Dermis lymphatic vessel endothelial cell (primary cell): ENCODE data around the gene C4BPA. TPM values are rescaled to one million over a fixed set of nuclear protein-coding genes. Genes with fewer than 3 reads are reported as not detected.

Experiments
- total RNA-seq: library from RNA; depleted of rRNA; stranded (reverse); fragments of >200 nt; gene quantifications from 2 replicates; pipeline ENCODE4 v1.2.1, GENCODE V29; 2014

Gene C4BPA
- not detected in 2 replicates for total RNA-seq

DNA sequence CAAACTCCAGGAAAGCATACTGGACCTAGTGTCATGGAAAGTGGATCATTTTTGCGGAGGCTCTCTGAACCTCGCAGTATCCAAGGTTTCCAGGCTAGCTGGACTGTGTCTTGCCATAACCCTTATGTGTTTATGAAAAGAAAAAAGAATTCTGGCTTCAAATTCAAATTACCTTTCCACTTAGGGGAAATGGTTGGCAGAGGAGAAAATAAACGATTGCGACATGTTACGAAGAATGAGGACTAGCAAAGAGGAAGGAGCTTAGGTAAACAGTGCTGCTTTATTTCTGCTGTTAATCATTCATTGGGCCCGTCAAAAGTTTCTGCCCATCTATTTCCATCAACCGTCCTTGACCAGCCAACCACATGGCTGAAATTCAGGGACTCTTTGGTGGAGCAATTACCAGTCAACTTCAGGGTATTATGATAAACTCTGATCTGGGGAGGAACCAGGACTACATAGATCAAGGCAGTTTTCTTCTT, at the start of gene C4BPA:
Gene C4BPA, plus strand, starts transcription at position 342 of the 482 bp plus-strand sequence. CDS start 8,793 bp downstream, outside the sequence.

DNA sequence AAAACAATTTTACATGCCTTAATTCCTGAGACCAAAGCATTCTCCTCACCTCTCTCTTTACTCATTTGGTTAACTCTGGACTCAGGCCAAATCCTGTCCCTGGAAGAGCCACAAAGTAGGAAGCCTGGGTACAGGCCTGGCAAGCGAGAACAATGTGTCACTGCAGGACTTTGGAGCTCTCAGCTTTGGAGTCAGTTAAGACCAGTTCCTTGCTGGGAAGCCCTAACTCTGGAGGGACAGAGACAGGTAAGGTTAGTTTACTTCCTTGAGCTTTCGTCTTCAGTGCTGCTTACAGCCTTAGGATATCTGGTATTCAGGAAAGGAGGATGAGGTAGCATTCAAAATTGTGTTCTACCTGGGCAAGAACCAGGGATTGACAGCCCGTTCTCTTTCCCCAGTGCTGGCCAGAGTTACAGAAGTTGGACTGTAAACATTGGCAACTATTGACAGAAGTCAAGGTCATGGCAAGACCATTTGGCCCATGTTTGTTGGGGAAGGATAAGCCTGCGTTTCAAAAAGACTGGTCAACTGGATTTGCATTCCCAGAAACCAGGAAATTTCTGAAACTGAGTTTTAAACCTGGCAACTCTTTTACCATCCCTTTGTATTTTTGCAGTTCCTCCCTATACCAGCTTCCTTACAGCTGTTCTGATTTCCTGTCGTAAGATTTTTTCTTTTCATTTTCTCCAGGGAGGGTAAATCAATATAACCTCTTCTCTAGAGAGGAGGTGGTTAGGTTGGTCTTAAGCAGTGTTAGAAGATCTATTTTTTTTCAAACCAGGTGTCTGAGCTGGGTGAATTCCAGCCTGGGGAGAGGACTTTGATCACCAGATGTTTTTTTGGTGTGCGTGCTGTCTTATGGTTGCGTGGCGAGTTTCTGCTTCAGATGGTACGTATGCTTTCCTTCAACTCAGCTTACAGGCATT, 15.1 kb upstream of the C4BPA start, which contains the start of gene C4BPB:
Gene C4BPB, plus strand, starts transcription at position 160 of the 926 bp plus-strand sequence. Its CDS starts 672 bp downstream, at position 832.

Other genes with a start within 250 kb of the C4BPA start
- not detected in 2 replicates for gene IL20, start 238.6 kb upstream of the C4BPA start, total RNA-seq
- gene IL24, start 206.8 kb upstream of the C4BPA start, total RNA-seq: not detected in 2 replicates
- gene FCMR, start 182.3 kb upstream of the C4BPA start, total RNA-seq: 0.33 TPM in 1 of 2 replicates, not detected in the other
- not detected in 2 replicates for gene PIGR, start 157.8 kb upstream of the C4BPA start, total RNA-seq
- gene FCAMR, start 133.8 kb upstream of the C4BPA start, total RNA-seq: not detected in 2 replicates
- gene C1orf116, start 71.5 kb upstream of the C4BPA start, total RNA-seq: under 0.01 TPM in 1 of 2 replicates, not detected in the other
- gene YOD1, start 53.0 kb upstream of the C4BPA start, total RNA-seq: 6.7 and 8.2 TPM in 2 replicates
- gene PFKFB2, start 51.0 kb upstream of the C4BPA start, total RNA-seq: 0.98 and 1.1 TPM in 2 replicates
- 0.65 and 0.69 TPM in 2 replicates for gene C4BPB, start 15.4 kb upstream of the C4BPA start, total RNA-seq
- 89.5 and 168 TPM in 2 replicates for gene CD55, start 217.4 kb downstream of the C4BPA start, total RNA-seq